IMR-90 (cell line): Measurements from ENCODE around the gene LIN37. TPM values are rescaled to one million over a fixed set of nuclear protein-coding genes. Genes with fewer than 3 reads are reported as not detected.

Experiments
- ATAC-seq: fragments of 200-7000 bp; cut with Tn5 transposase; 2 replicates; pipeline ENCODE4 v1.9.1; 2020; ENCODE audit warnings: low read depth, mild to moderate bottlenecking, moderate library complexity
- BruUV-seq: library from RNA; stranded (reverse); fragments of 400-500 nt; replicated peaks from 2 replicates; lab custom pipeline; 2021; lab: Mats Ljungman, UMichigan
- CTCF ChIA-PET: fragments of 300-600 bp; formaldehyde crosslinking; extraction: SDS; loops from one replicate; lab custom pipeline; 2021; ENCODE audit warnings: antibody characterized with exemption; lab: Yijun Ruan, JAX
- POLR2A ChIA-PET: fragments of 300-600 bp; sonication (Branson Sonifier 250); formaldehyde crosslinking; loops from one replicate; lab custom pipeline; 2022; ENCODE audit warnings: antibody characterized with exemption; ENCODE audit not compliant: unreplicated experiment; lab: Charles Lee
- DNase-seq: peaks from one replicate; pipeline ENCODE4 v3.0.0; 2013
- H2AFZ ChIP-seq: replicated peaks from 2 replicates; pipeline ENCODE3; 2013; ENCODE audit warnings: low read length, mild to moderate bottlenecking; ENCODE audit not compliant: poor library complexity
- H2AK5ac ChIP-seq: 2 replicates; pipeline ENCODE4 v1.6.1; 2013; ENCODE audit warnings: low read depth, low read length, inconsistent platforms
- H2AK9ac ChIP-seq: replicated peaks from 2 replicates; pipeline ENCODE3; 2013; ENCODE audit warnings: mild to moderate bottlenecking, low read depth, low read length, moderate library complexity; ENCODE audit not compliant: poor library complexity
- H2BK120ac ChIP-seq: 2 replicates; pipeline ENCODE4 v1.6.1; 2013; ENCODE audit warnings: low read depth, low read length, inconsistent platforms
- H2BK15ac ChIP-seq: 3 replicates; pipeline ENCODE4 v1.6.1; 2013; ENCODE audit warnings: low read depth, low read length, inconsistent platforms
- H2BK20ac ChIP-seq: 2 replicates; pipeline ENCODE4 v1.6.1; 2013; ENCODE audit warnings: low read depth, mild to moderate bottlenecking, inconsistent platforms, low read length, moderate library complexity
- H2BK5ac ChIP-seq: 2 replicates; pipeline ENCODE4 v1.6.1; 2013; ENCODE audit warnings: mild to moderate bottlenecking, low read depth, low read length, inconsistent platforms; ENCODE audit not compliant: poor library complexity, severe bottlenecking
- H3K14ac ChIP-seq: replicated peaks from 2 replicates; pipeline ENCODE4 v1.6.1; 2013; ENCODE audit warnings: low read depth, low read length, inconsistent platforms
- H3K18ac ChIP-seq: 2 replicates; pipeline ENCODE4 v1.6.1; 2013; ENCODE audit warnings: low read depth, low read length, control low read depth
- H3K23ac ChIP-seq: 2 replicates; pipeline ENCODE4 v1.6.1; 2013; ENCODE audit warnings: low read depth, low read length, inconsistent platforms
- H3K27ac ChIP-seq: 2 replicates; pipeline ENCODE4 v1.5.1; 2013; ENCODE audit warnings: mild to moderate bottlenecking, control low read depth, low read length; ENCODE audit not compliant: insufficient read depth
- H3K27me3 ChIP-seq: 2 replicates; pipeline ENCODE4 v1.6.1; 2013; ENCODE audit warnings: low read length; ENCODE audit not compliant: control insufficient read depth, insufficient read depth
- H3K36me3 ChIP-seq: 2 replicates; pipeline ENCODE4 v1.6.1; 2013; ENCODE audit warnings: low read length, mixed read lengths; ENCODE audit not compliant: control insufficient read depth, insufficient read depth
- H3K4ac ChIP-seq: 2 replicates; pipeline ENCODE4 v1.6.1; 2013; ENCODE audit warnings: low read depth, low read length, inconsistent platforms
- H3K4me1 ChIP-seq: 2 replicates; pipeline ENCODE4 v1.6.1; 2013; ENCODE audit warnings: low read length, mixed read lengths; ENCODE audit not compliant: control insufficient read depth, insufficient read depth
- H3K4me2 ChIP-seq: 2 replicates; pipeline ENCODE4 v1.6.1; 2013; ENCODE audit warnings: low read depth, mild to moderate bottlenecking, control low read depth, low read length, moderate library complexity
- H3K4me3 ChIP-seq: 2 replicates; pipeline ENCODE4 v1.5.1; 2013; ENCODE audit warnings: low read depth, mild to moderate bottlenecking, control low read depth, low read length, moderate library complexity; ENCODE audit not compliant: insufficient read depth
- H3K56ac ChIP-seq: 2 replicates; pipeline ENCODE4 v1.6.1; 2013; ENCODE audit warnings: low read length, inconsistent platforms; ENCODE audit not compliant: insufficient read depth; ENCODE audit errors: extremely low read depth
- H3K79me1 ChIP-seq, 2 experiments: 2 replicates each; pipeline ENCODE4 v1.6.1; 2013; ENCODE audit warnings: low read length in 2 of 2, inconsistent platforms in 1 of 2, low read depth in 1 of 2
- H3K9ac ChIP-seq: 2 replicates; pipeline ENCODE4 v1.6.1; 2013; ENCODE audit warnings: low read depth, low read length, control low read depth
- H3K9me1 ChIP-seq: 2 replicates; pipeline ENCODE4 v1.6.1; 2013; ENCODE audit warnings: low read length, inconsistent platforms; ENCODE audit not compliant: insufficient read depth
- H3K9me3 ChIP-seq: 2 replicates; pipeline ENCODE4 v1.6.1; 2013; ENCODE audit warnings: low read length; ENCODE audit not compliant: control insufficient read depth, insufficient read depth
- H4K20me1 ChIP-seq: 2 replicates; pipeline ENCODE4 v1.6.1; 2013; ENCODE audit warnings: low read length, inconsistent platforms; ENCODE audit not compliant: insufficient read depth
- H4K5ac ChIP-seq: 2 replicates; pipeline ENCODE4 v1.6.1; 2013; ENCODE audit warnings: mild to moderate bottlenecking, low read depth, low read length, control low read depth
- H4K8ac ChIP-seq, 2 experiments: 2 replicates each; pipeline ENCODE4 v1.6.1; 2013; ENCODE audit warnings: low read depth in 2 of 2, low read length in 2 of 2, control low read depth in 1 of 2, inconsistent platforms in 1 of 2
- H4K91ac ChIP-seq: 2 replicates; pipeline ENCODE4 v1.6.1; 2013; ENCODE audit warnings: low read depth, low read length, inconsistent platforms; ENCODE audit not compliant: insufficient read depth
- BHLHE40 ChIP-seq: fragments of 150-350 bp; IDR thresholded peaks from 2 replicates; pipeline ENCODE4 v1.6.1; 2016; ENCODE audit warnings: mild to moderate bottlenecking, low read depth, low read length
- CEBPB ChIP-seq: IDR thresholded peaks from 2 replicates; pipeline ENCODE4 v1.6.1; 2012; ENCODE audit warnings: low read depth, low read length, improper control_type of control experiment
- CHD1 ChIP-seq: IDR thresholded peaks from 2 replicates; pipeline ENCODE4 v1.6.1; 2012; ENCODE audit warnings: low read depth, low read length, improper control_type of control experiment
- CTCF ChIP-seq: conservative IDR thresholded peaks from 2 replicates; pipeline ENCODE4 v1.5.1; 2012; ENCODE audit warnings: mild to moderate bottlenecking, low read depth, low read length, improper control_type of control experiment
- ELK1 ChIP-seq: fragments of 150-350 bp; IDR thresholded peaks from 2 replicates; pipeline ENCODE4 v1.6.1; 2016; ENCODE audit warnings: low read depth, mild to moderate bottlenecking, low read length, moderate library complexity, borderline replicate concordance
- FOS ChIP-seq: fragments of 150-350 bp; IDR thresholded peaks from 2 replicates; pipeline ENCODE4 v1.6.1; 2016; ENCODE audit warnings: low read depth, low read length
- MAFK ChIP-seq: IDR thresholded peaks from 2 replicates; pipeline ENCODE4 v1.6.1; 2012; ENCODE audit warnings: low read depth, low read length, improper control_type of control experiment
- MAZ ChIP-seq: IDR thresholded peaks from 2 replicates; pipeline ENCODE4 v1.6.1; 2012; ENCODE audit warnings: low read depth, mild to moderate bottlenecking, low read length, improper control_type of control experiment, moderate library complexity, borderline replicate concordance
- MXI1 ChIP-seq: IDR thresholded peaks from 2 replicates; pipeline ENCODE4 v1.6.1; 2012; ENCODE audit warnings: low read depth, mild to moderate bottlenecking, low read length, moderate library complexity, borderline replicate concordance
- NFE2L2 ChIP-seq: fragments of 150-350 bp; IDR thresholded peaks from 2 replicates; pipeline ENCODE4 v1.6.1; 2016; ENCODE audit warnings: low read depth, mild to moderate bottlenecking, low read length
- POLR2A ChIP-seq: IDR thresholded peaks from 2 replicates; pipeline ENCODE4 v1.6.1; 2012; ENCODE audit warnings: mild to moderate bottlenecking, low read depth, low read length
- RAD21 ChIP-seq: IDR thresholded peaks from 2 replicates; pipeline ENCODE4 v1.6.1; 2012; ENCODE audit warnings: low read length, improper control_type of control experiment
- RCOR1 ChIP-seq: IDR thresholded peaks from 2 replicates; pipeline ENCODE4 v1.6.1; 2012; ENCODE audit warnings: mild to moderate bottlenecking, low read length, improper control_type of control experiment; ENCODE audit not compliant: insufficient replicate concordance
- RFX5 ChIP-seq: IDR thresholded peaks from 2 replicates; pipeline ENCODE4 v1.8.0; 2012; ENCODE audit warnings: low read depth, mild to moderate bottlenecking, low read length, moderate library complexity
- SMC3 ChIP-seq: fragments of 150-350 bp; IDR thresholded peaks from 2 replicates; pipeline ENCODE4 v1.6.1; 2016; ENCODE audit warnings: low read depth, mild to moderate bottlenecking, antibody characterized with exemption, low read length, moderate library complexity
- USF2 ChIP-seq: fragments of 150-350 bp; IDR thresholded peaks from 2 replicates; pipeline ENCODE4 v1.6.1; 2017; ENCODE audit warnings: mild to moderate bottlenecking, antibody characterized with exemption, low read length, low read depth
- WGBS, 2 experiments: methylation state at CpG; one replicate each; pipeline versions ENCODE4 v1.1.5 to v1.1.7; 2013; ENCODE audit warnings: missing lambda C conversion rate in 2 of 2; ENCODE audit not compliant: insufficient read length in 1 of 2; ENCODE audit errors: extremely low coverage in 2 of 2; 5-methylcytosine and 5-hydroxymethylcytosine counted together
- dilution Hi-C: fragments of 300-500 bp; cut with HindIII; formaldehyde crosslinking; loops from one replicate; pipeline ENCODE4 v1.14.3; 2018; ENCODE audit warnings: low sequenced_read_pairs; ENCODE audit not compliant: unreplicated experiment
- in situ Hi-C: fragments of 300-500 bp; cut with MboI; formaldehyde crosslinking; loops from 3 replicates; pipeline ENCODE4 v1.14.3; 2019; ENCODE audit warnings: low sequenced_read_pairs, inconsistent platforms, mixed read lengths
- intact Hi-C: fragments of 100-400 bp; cut with micrococcal nuclease; formaldehyde crosslinking; loops from 2 replicates; pipeline ENCODE4 v1.10.0; 2022
- polyA plus RNA-seq, 3 experiments: library from polyadenylated mRNA; depleted of rRNA; stranded (reverse); fragments of >200 nt; gene quantifications; 2 replicates each; pipeline ENCODE4 v1.2.3, GENCODE V29; 2012; ENCODE audit warnings: low replicate concordance in 1 of 3
- total RNA-seq: library from RNA; depleted of rRNA; stranded (reverse); fragments of >200 nt; gene quantifications from 2 replicates; pipeline ENCODE4 v1.2.3, GENCODE V29; 2012

Gene LIN37
- total and polyA plus RNA-seq, 2 of the 4 experiments (the other 2 are of a cell fraction) = 12.7 to 23.1 TPM

- H3K4me2 ChIP-seq = no peak overlapping the region
- no peak overlapping the region for H2AFZ ChIP-seq
- no peak overlapping the region for H2AK5ac ChIP-seq
- H4K8ac ChIP-seq = no peak overlapping the region
- no peak overlapping the region for H3K9ac ChIP-seq
- no peak overlapping the region for H4K5ac ChIP-seq
- in situ Hi-C loops (no loop called here), dilution Hi-C loops (no loop called here), intact Hi-C loops (no loop called here)
- no peak overlapping the region for H2AK9ac ChIP-seq
- no peak overlapping the region for H2BK120ac ChIP-seq
- no peak overlapping the region for H3K23ac ChIP-seq
- no peaks in the 10 kb centered on the region for H3K4me1 ChIP-seq
- no peak overlapping the region for H3K27ac ChIP-seq
- H3K27me3 ChIP-seq = no peaks in the 10 kb centered on the region
- H3K36me3 ChIP-seq = peaks cover 93% of the 10 kb centered on the region
- TF ChIP-seq RCOR1 = no peak
- no peak for TF ChIP-seq FOS
- no peak for TF ChIP-seq MAFK
- no peak for TF ChIP-seq RFX5
- TF ChIP-seq MAZ = no peak
- no peak for TF ChIP-seq CTCF
- TF ChIP-seq NFE2L2 = no peak
- TF ChIP-seq POLR2A = no peak
- no peak for TF ChIP-seq CEBPB
- no peak for TF ChIP-seq ELK1
- TF ChIP-seq CHD1 = no peak
- TF ChIP-seq RAD21 = no peak
- no peak for TF ChIP-seq MXI1
- no peak for TF ChIP-seq BHLHE40
- TF ChIP-seq USF2 = no peak
- TF ChIP-seq SMC3 = no peak
- H2BK15ac ChIP-seq = no peak overlapping the region
- 97% methylated on average over 15 of the region's 18 CpGs; no CpG with 5 or more reads in 1 of the 2 experiments for WGBS, 2 experiments
- H3K18ac ChIP-seq = no peak overlapping the region
- no peaks in the 10 kb centered on the region for H3K9me3 ChIP-seq
- no peak overlapping the region for H3K4ac ChIP-seq
- no TSS peak for BruUV-seq
- no peak overlapping the region for H3K56ac ChIP-seq
- no peak for ATAC-seq
- no peak overlapping the region for H3K4me3 ChIP-seq
- no peak for DNase-seq
- no peaks in the 10 kb centered on the region for H3K9me1 ChIP-seq
- ChIA-PET POLR2A (no interaction called here), CTCF (interaction anchor here (0.9 kb wide), 1 partner anchor 10 kb away, joined by 5 read pairs; no protein-coding TSS in a partner anchor)
- no peak overlapping the region for H4K91ac ChIP-seq
- no peak overlapping the region for H2BK5ac ChIP-seq
- H4K20me1 ChIP-seq = peaks cover 9% of the 10 kb centered on the region
- no peak overlapping the region for H3K14ac ChIP-seq
- no peak overlapping the region for H2BK20ac ChIP-seq
- H3K79me1 ChIP-seq = peaks cover 0 to 21% of the 10 kb centered on the region in 2 experiments; a peak in 3 of 4 replicates
These were observed 18.1 kb upstream of the LIN37 start for GRCh38 chr19:35730326-35730725.
